ENCODE results near the gene ZSCAN32. TPM values are rescaled to one million over a fixed set of nuclear protein-coding genes. Genes with fewer than 3 reads are reported as not detected.

Gene ZSCAN32
- total RNA-seq, 1 donor from 2014 or later, result 15.0 TPM

GRCh38 chr16:3389663-3390338 is 11.0 kb downstream of the ZSCAN32 start:
- no peak for TF ChIP-seq CTCF (conservative IDR thresholded peaks at IDR 0.05)
- Mint-ChIP-seq H3K4me3 (no peak overlapping the region), H3K4me1 (ENCODE audit: unreplicated experiment) (no peaks in the 10 kb centered on the region), H3K36me3 (peaks cover 67% of the 10 kb centered on the region), H3K27ac (no peak overlapping the region), H3K9me3 (peaks cover 26% of the 10 kb centered on the region), H3K27me3 (no peaks in the 10 kb centered on the region)
- no peak for DNase-seq (ENCODE audit: extremely low spot score, unreplicated experiment)

- Mint-ChIP-seq H3K9me3 (peaks cover 33% of the 10 kb centered on the region), H3K4me3 (no peak overlapping the region), H3K36me3 (peaks cover 67% of the 10 kb centered on the region), H3K27me3 (no peaks in the 10 kb centered on the region), H3K4me1 (ENCODE audit: unreplicated experiment) (no peaks in the 10 kb centered on the region), H3K27ac (no peak overlapping the region)
- DNase-seq (ENCODE audit: extremely low spot score, unreplicated experiment), result no peak
- TF ChIP-seq CTCF (conservative IDR thresholded peaks at IDR 0.05), result no peak
Observed at GRCh38 chr16:3388325-3388724, 12.5 kb downstream of the ZSCAN32 start.

GRCh38 chr16:3383045-3383448 is 17.8 kb downstream of the ZSCAN32 start:
- H3K4me3 Mint-ChIP-seq, result no peak overlapping the region
- H3K36me3 Mint-ChIP-seq, result peaks cover 73% of the 10 kb centered on the region
- TF ChIP-seq CTCF (conservative IDR thresholded peaks at IDR 0.05), result no peak
- H3K4me1 Mint-ChIP-seq (ENCODE audit: unreplicated experiment), result no peaks in the 10 kb centered on the region
- H3K27me3 Mint-ChIP-seq, result no peaks in the 10 kb centered on the region
- H3K27ac Mint-ChIP-seq, result no peak overlapping the region
- no peak for DNase-seq (ENCODE audit: extremely low spot score, unreplicated experiment)
- peaks cover 54% of the 10 kb centered on the region for H3K9me3 Mint-ChIP-seq

- Mint-ChIP-seq H3K4me3 (no peak overlapping the region), H3K4me1 (ENCODE audit: unreplicated experiment) (no peaks in the 10 kb centered on the region), H3K27ac (no peak overlapping the region), H3K36me3 (peaks cover 34% of the 10 kb centered on the region), H3K9me3 (peaks cover 34% of the 10 kb centered on the region), H3K27me3 (no peaks in the 10 kb centered on the region)
- no peak for TF ChIP-seq CTCF (conservative IDR thresholded peaks at IDR 0.05)
- no peak for DNase-seq (ENCODE audit: extremely low spot score, unreplicated experiment)
Observed at GRCh38 chr16:3377917-3378316, 22.9 kb downstream of the ZSCAN32 start.

- peaks cover 13% of the 10 kb centered on the region for H3K36me3 Mint-ChIP-seq
- H3K4me3 Mint-ChIP-seq, result no peak overlapping the region
- peaks cover 19% of the 10 kb centered on the region for H3K9me3 Mint-ChIP-seq
- H3K4me1 Mint-ChIP-seq (ENCODE audit: unreplicated experiment), result no peaks in the 10 kb centered on the region
- H3K27ac Mint-ChIP-seq, result no peak overlapping the region
- no peak for TF ChIP-seq CTCF (conservative IDR thresholded peaks at IDR 0.05)
- no peak for DNase-seq (ENCODE audit: extremely low spot score, unreplicated experiment)
- H3K27me3 Mint-ChIP-seq, result no peaks in the 10 kb centered on the region
Observed at GRCh38 chr16:3375680-3376079, 25.1 kb downstream of the ZSCAN32 start.
